Osteoblast (primary cell): ENCODE results near the gene FTO. TPM values are rescaled to one million over a fixed set of nuclear protein-coding genes. Genes with fewer than 3 reads are reported as not detected.

ENCODE experiments used
- DNase-seq: peaks from one replicate; pipeline ENCODE4 v3.0.0; 2011; ENCODE audit warnings: low spot score, mixed read lengths; ENCODE audit not compliant: insufficient read length; ENCODE audit errors: missing footprints
- H2AFZ ChIP-seq: 2 replicates; pipeline ENCODE4 v1.6.0; 2011; ENCODE audit warnings: mild to moderate bottlenecking, low read length
- H3K27ac ChIP-seq: 2 replicates; pipeline ENCODE4 v1.5.1; 2011; ENCODE audit warnings: mild to moderate bottlenecking, low read depth, low read length, moderate library complexity
- H3K27me3 ChIP-seq: 2 replicates; pipeline ENCODE4 v1.6.0; 2012; ENCODE audit warnings: mild to moderate bottlenecking, control low read depth, inconsistent platforms, low read length, moderate library complexity; ENCODE audit not compliant: insufficient read depth
- H3K36me3 ChIP-seq: 2 replicates; pipeline ENCODE4 v1.5.1; 2011; ENCODE audit warnings: mild to moderate bottlenecking, low read length, control low read depth, moderate library complexity; ENCODE audit not compliant: insufficient read depth
- H3K4me1 ChIP-seq: 2 replicates; pipeline ENCODE4 v1.5.1; 2011; ENCODE audit warnings: mild to moderate bottlenecking, low read length, control low read depth, moderate library complexity; ENCODE audit not compliant: insufficient read depth
- H3K4me2 ChIP-seq: 2 replicates; pipeline ENCODE4 v1.6.0; 2011; ENCODE audit warnings: mild to moderate bottlenecking, low read length; ENCODE audit not compliant: insufficient read depth
- H3K4me3 ChIP-seq: fragments of 200-600 bp; sonication (generic); 3 replicates; pipeline ENCODE4 v1.5.1; 2012; ENCODE audit warnings: mild to moderate bottlenecking, low read length, inconsistent platforms; ENCODE audit not compliant: insufficient read depth
- H3K79me2 ChIP-seq: 2 replicates; pipeline ENCODE4 v1.6.0; 2012; ENCODE audit warnings: mild to moderate bottlenecking, low read length, control low read depth, inconsistent platforms; ENCODE audit not compliant: insufficient read depth
- H3K9me3 ChIP-seq: 2 replicates; pipeline ENCODE4 v1.5.1; 2011; ENCODE audit warnings: low read depth, low read length, control low read depth
- H4K20me1 ChIP-seq: 2 replicates; pipeline ENCODE4 v1.6.0; 2012; ENCODE audit warnings: mild to moderate bottlenecking, low read length, control low read depth; ENCODE audit not compliant: insufficient read depth
- total RNA-seq: library from RNA; depleted of rRNA; stranded (reverse); fragments of >200 nt; gene quantifications from 2 replicates; pipeline ENCODE4 v1.2.3, GENCODE V29; 2012
- TF ChIP-seq, protein P1 (sequence below): IDR thresholded peaks from 2 replicates; pipeline ENCODE4 v1.5.1; 2011; ENCODE audit warnings: mild to moderate bottlenecking, low read depth, low read length, moderate library complexity; ENCODE audit errors: extremely low read depth

Gene FTO
- total RNA-seq, 1 donor = 152 TPM

- TF ChIP-seq, protein P1, sequence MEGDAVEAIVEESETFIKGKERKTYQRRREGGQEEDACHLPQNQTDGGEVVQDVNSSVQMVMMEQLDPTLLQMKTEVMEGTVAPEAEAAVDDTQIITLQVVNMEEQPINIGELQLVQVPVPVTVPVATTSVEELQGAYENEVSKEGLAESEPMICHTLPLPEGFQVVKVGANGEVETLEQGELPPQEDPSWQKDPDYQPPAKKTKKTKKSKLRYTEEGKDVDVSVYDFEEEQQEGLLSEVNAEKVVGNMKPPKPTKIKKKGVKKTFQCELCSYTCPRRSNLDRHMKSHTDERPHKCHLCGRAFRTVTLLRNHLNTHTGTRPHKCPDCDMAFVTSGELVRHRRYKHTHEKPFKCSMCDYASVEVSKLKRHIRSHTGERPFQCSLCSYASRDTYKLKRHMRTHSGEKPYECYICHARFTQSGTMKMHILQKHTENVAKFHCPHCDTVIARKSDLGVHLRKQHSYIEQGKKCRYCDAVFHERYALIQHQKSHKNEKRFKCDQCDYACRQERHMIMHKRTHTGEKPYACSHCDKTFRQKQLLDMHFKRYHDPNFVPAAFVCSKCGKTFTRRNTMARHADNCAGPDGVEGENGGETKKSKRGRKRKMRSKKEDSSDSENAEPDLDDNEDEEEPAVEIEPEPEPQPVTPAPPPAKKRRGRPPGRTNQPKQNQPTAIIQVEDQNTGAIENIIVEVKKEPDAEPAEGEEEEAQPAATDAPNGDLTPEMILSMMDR = no peak
These were observed 481.1 kb downstream of the FTO start for GRCh38 chr16:54185045-54185444.

DNA sequence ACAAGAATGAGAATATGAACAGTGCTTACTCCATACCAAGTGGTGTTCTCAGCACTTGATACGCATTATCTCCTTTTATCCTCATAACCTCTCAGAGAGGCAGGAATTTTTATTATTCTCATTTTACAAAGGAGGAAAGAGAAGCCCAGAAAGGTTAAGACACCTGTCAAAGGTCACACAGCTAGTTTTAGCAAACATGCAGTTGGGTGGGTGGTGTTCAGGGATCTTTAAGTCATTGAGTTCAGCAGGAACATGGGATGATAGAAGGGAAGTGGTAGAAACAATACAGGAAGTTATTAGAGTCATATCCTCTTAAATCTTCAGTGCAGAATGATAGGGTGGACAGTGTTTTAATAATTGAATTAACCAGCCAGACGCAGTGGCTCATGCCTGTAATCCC lies 487.2 kb downstream of the FTO start:
- TF ChIP-seq, protein P1 = no peak
- Histone ChIP-seq H3K4me2 (no peak overlapping the region), H3K27ac (no peak overlapping the region), H3K4me3 (no peak overlapping the region), H4K20me1 (no peaks in the 10 kb centered on the region), H3K27me3 (peaks cover 21% of the 10 kb centered on the region), H3K9me3 (no peaks in the 10 kb centered on the region), H3K4me1 (peaks cover 12% of the 10 kb centered on the region), H3K79me2 (no peaks in the 10 kb centered on the region), H2AFZ (no peak overlapping the region), H3K36me3 (no peaks in the 10 kb centered on the region)
- no peak for DNase-seq

More at GRCh38 chr16:54185045-54185444, 481.1 kb downstream of the FTO start:
- H3K4me2 ChIP-seq = no peak overlapping the region
- no peaks in the 10 kb centered on the region for H3K9me3 ChIP-seq
- peaks cover 21% of the 10 kb centered on the region for H3K27me3 ChIP-seq
- H3K79me2 ChIP-seq = no peaks in the 10 kb centered on the region
- no peak overlapping the region for H2AFZ ChIP-seq
- no peak overlapping the region for H3K27ac ChIP-seq
- no peak for DNase-seq
- H4K20me1 ChIP-seq = no peaks in the 10 kb centered on the region
- H3K4me3 ChIP-seq = no peak overlapping the region
- H3K4me1 ChIP-seq = no peaks in the 10 kb centered on the region
- no peaks in the 10 kb centered on the region for H3K36me3 ChIP-seq

- Histone ChIP-seq H3K4me2 (no peak overlapping the region), H3K79me2 (no peaks in the 10 kb centered on the region), H2AFZ (no peak overlapping the region), H3K4me3 (no peak overlapping the region), H3K4me1 (peaks cover 12% of the 10 kb centered on the region), H4K20me1 (no peaks in the 10 kb centered on the region), H3K9me3 (no peaks in the 10 kb centered on the region), H3K27ac (no peak overlapping the region), H3K36me3 (no peaks in the 10 kb centered on the region), H3K27me3 (peaks cover 19% of the 10 kb centered on the region)
- DNase-seq = peak; percentile 41
- TF ChIP-seq, protein P1 = no peak
These were observed 487.6 kb downstream of the FTO start for GRCh38 chr16:54191592-54191991.

DNA sequence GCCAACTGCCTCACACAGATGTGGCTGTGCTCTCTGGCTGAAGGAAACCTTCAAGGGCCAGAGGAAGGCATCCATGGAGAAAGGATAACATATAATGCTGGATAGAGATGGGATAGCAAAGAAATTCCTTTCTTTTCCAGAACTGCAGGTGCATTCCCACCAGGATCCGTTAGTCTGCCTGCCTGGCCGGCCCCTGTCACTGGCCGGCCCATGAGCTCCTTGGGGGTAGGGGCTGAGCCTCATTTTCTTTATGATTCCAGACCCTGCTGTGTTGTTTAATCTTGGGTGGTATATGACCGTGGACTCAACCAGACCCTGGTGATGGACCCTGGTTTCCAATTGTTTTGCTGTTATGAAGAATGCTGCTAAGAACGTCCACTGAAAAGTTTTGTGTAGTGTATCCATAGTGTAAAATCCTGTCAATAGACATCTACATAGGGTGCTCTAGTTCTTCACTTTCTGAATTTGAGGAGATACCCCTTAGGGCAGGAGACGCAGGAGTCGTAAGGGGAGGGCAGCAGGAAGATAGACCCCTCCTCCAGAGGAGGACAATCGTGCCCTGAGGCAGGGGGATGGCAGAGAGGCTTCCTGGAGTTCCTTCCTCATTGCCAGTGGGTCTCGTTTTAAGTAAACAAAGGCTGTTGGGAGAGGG lies 489.2 kb downstream of the FTO start:
- Histone ChIP-seq H3K27ac (no peak overlapping the region), H4K20me1 (no peaks in the 10 kb centered on the region), H3K36me3 (no peaks in the 10 kb centered on the region), H3K4me2 (peak overlapping the region; percentile 90), H3K79me2 (no peaks in the 10 kb centered on the region), H2AFZ (peak overlapping the region; percentile 98), H3K9me3 (no peaks in the 10 kb centered on the region), H3K27me3 (peaks cover 5% of the 10 kb centered on the region), H3K4me1 (peaks cover 12% of the 10 kb centered on the region), H3K4me3 (peak overlapping the region; percentile 67)
- TF ChIP-seq, protein P1 = no peak
- no peak for DNase-seq
